Right lobe of liver (tissue), 4 donors: ENCODE measurements around the gene VPS26B.

ENCODE experiments used
- POLR2A ChIP-seq: fragments of 450-650 bp; IDR thresholded peaks from one replicate; pipeline ENCODE4 v1.6.1; 2017; ENCODE audit warnings: antibody characterized with exemption, mild to moderate bottlenecking
- TF ChIP-seq, protein P1 (sequence below), 4 donors: fragments of 200-600 bp in 3 of 4; fragments of 450-650 bp in 1 of 4; IDR thresholded peaks; one replicate each; pipeline versions ENCODE4 v1.5.1 to v1.8.0; 2016 to 2022; ENCODE audit warnings: antibody characterized with exemption in 4 of 4, mild to moderate bottlenecking in 2 of 4
- donor health status: DM: no; HTN: no; CAD: no.
- donor health status: DM: no; HTN: no; CAD: no.
- donor health status: DM: no; HTN: yes; CAD: no.

DNA sequence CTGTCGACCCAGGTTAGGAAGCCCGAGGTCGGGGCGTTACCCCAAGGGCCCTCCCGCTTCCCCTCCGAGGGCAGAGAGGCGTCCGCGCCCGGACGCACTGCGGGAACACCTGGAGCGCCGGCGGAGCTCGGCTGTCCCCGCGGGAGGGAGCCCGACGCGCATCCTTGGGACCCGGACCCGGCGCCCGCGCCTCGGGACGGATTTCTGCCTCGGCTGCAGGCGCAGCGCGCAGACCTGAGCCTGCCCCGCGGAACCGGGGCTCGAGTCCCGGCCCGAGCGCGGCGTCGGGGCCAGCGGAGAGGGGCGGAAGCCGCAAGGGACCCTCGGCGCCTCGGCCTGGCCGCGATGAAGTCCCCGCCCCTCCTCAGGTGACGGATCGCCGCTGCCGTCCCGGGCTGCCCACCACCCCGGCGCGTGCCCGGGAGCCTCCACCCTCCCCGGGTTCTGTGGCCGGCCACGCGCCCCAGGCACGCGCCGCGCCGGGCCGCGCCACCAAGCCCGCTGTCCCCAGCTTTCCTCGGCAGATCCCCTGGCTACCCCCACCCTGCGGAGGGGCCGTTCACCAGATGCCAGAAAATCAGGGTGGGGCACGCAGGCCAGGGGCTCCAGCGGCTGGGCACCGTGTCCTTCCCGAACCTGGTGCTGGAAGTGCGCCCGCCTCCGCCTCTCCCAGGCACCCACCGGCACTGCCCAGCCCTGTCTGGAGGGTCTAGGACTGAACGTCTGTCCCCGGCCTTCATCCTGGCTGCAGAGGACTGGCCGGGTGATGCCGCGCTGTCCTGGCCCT lies 52.1 kb downstream of the VPS26B start:
- TF ChIP-seq, protein P1, sequence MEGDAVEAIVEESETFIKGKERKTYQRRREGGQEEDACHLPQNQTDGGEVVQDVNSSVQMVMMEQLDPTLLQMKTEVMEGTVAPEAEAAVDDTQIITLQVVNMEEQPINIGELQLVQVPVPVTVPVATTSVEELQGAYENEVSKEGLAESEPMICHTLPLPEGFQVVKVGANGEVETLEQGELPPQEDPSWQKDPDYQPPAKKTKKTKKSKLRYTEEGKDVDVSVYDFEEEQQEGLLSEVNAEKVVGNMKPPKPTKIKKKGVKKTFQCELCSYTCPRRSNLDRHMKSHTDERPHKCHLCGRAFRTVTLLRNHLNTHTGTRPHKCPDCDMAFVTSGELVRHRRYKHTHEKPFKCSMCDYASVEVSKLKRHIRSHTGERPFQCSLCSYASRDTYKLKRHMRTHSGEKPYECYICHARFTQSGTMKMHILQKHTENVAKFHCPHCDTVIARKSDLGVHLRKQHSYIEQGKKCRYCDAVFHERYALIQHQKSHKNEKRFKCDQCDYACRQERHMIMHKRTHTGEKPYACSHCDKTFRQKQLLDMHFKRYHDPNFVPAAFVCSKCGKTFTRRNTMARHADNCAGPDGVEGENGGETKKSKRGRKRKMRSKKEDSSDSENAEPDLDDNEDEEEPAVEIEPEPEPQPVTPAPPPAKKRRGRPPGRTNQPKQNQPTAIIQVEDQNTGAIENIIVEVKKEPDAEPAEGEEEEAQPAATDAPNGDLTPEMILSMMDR (IDR thresholded peaks at IDR 0.05) = no peak
- TF ChIP-seq POLR2A = no peak
